Activated effector memory CD4-positive, alpha-beta T cell treated with Interleukin-2 at 50 U/mL for 16 hours (primary cell): ENCODE results near the gene MCRIP2.

Experiments used
- DNase-seq: peaks from one replicate; pipeline ENCODE4 v3.0.0-alpha.2; 2020

The MCRIP2 gene

DNA sequence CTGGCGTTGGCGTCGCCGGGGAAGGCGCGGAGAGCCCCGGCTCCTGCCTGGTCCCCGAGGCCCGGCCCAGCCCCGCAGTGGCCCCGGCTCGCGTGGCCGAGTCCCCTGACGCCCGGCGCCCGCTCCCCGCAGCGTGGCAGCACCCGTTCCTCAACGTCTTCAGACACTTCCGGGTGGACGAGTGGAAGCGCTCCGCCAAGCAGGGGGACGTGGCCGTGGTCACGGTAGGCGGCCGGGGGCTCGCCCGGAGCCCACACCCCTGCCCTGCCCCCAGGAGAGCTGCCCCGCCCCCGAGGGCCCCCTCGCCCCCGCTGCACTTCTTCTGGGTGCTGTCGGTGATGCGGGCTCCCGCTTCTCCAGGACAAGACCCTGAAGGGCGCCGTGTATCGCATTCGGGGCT, 8.0 kb downstream of the MCRIP2 start:
- no peak for DNase-seq

DNA sequence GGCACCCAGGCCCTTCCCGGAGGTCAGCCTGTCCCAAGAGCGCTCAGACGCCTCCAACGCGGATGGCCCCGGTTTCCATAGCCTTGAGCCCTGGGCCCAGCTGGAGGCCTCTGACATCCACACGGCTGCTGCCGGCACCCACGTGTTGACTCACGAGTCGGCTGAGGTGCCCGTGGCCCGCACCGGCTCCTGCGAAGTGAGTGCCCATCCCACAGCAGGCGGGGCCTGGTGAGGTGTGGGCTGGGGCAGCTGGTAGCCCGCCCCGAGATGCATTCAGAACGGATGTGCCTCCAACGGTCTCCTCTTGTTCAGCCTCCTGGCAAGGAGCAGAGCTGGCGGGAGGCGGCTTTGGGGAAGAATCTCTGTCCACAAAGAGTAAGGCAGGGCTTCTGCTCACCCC, 10.2 kb downstream of the MCRIP2 start:
- no peak for DNase-seq

DNA sequence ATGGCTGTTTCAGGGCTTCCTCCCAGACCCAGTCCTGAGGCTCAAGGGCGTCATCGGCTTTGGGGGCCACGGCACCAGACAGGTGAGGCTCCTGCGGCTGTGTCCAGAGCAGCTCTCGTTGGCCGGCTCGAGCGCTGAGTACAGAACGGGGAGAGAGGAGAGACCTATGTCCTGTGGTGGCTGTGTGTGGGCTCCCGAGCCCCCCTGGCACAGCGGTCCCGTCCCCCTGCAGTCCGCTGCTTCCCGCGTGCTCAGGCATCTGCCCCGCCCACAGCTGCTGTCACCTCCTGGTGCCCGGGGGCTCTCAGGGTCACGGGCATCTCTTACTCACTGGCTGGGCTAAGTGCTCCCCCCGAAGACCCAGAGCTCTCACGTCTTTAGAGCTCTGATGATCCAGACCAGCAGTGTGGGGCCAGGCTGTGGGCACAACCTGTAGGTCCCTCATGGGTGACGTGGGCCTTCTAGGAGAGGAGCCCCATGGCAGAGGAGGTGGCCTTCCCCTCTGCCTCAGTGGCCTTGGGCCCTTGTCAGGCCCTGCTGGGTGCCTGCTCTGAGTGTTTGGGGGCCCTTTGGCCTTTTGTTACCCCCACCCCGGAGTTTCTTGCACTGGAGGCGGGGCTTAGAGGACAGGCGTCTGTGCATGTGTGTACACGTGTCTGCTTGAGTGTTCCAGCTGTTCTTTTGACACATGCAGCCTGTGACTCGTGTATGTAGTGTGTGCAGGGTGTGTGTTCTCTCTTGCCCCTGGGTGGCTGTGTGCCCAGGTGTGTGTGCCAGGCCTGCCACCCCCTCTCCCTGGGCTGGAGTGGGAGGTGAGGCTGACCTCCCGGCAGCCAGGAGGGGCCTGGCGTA, 11.1 kb downstream of the MCRIP2 start:
- DNase-seq: no peak

DNA sequence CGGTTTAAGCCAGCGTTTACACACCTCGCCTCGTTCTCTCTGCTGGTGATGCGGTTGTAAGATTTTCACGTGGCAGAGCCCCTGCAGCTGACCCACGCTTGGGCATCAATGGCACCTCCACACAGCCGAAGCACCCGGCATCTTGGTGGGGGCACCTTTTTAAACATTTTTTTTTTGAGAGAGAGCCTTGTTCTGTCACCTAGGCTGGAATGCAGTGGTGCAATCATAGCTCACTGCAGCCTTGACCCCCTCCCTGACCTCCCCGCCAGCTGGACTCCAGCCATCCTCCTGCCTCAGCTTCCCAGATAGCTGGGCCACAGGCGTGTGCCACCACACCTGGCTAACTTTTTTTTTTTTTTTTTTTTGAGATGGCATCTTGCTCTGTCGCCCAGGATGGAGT, 12.4 kb downstream of the MCRIP2 start:
- no peak for DNase-seq

DNA sequence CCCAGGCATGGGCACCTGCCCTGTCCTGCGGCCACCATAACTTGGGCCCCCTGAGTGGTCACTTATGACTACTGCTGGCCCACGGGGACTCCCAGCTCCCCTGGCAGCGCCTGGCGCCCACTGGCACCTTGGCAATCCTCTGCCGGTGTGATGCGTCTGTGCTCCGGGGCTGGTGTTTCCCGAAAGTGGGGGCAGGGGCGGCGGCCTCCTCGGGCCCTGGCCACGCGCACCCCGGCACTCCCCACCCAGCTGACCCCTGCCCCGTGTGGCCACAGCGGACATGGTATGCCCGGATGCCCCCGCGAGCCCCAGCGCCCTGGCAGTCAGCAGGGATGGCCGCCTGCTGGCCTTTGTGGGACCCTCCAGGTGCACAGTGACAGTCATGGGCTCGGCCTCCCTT, 15.9 kb downstream of the MCRIP2 start:
- DNase-seq: no peak

DNA sequence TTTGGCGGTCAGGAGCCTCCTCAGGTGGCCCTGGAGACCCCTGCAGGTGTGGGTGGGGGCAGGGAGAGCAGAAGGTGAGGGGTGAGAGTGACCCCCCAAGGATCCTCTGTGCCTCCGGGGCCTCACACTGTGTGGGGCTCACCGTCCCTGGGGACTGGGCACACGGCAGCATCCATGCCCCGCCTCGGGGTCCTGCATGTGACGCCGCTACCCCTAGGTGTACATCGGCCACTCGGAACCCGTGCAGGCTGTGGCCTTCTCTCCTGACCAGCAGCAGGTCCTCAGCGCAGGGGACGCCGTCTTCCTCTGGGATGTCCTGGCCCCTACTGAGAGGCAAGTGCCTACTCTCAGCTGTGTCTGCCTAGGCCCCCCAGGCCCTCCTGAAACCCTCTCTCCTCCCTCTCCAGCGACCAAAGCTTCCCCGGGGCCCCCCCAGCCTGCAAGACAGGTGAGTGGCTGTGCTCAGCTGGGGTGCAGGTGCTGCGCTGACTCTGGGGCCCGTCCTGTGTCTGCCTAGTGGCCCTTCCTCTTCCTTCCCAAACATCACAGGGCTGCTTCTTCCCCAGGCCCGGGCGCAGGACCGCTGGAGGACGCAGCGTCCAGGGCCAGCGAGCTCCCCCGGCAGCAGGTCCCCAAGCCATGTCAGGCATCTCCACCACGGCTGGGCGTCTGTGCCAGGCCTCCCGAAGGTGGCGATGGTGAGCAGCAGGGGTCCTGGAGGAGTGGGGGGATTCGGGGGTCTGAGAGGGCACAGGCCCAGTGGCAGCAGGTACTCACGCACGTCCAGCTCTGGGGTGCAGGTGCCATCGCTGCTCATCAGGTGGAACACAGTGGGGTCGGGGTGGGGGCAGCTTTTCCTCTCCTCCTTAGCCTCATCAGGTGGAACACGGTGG, 17.3 kb downstream of the MCRIP2 start:
- no peak for DNase-seq

DNA sequence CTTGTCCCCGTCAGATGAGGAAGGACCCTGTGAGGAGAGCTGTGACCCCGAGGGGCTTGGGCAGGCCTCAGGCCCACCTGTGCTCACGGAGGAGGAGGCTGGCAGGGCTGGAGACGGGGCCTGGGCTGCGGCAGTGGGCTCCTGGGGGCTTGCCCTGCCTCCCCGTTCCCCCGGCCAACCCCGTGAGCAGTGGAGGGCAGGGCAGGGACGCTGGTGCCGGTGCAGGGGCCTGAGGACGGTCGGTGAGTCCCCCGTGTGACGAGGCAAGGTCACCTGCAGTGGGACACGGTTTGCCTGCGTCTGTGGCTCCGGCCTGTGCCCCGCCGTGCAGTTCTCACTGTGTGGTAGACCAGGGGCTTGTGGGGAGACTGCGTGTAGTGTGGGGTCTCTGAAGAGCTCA, 18.0 kb downstream of the MCRIP2 start:
- DNase-seq: no peak

DNA sequence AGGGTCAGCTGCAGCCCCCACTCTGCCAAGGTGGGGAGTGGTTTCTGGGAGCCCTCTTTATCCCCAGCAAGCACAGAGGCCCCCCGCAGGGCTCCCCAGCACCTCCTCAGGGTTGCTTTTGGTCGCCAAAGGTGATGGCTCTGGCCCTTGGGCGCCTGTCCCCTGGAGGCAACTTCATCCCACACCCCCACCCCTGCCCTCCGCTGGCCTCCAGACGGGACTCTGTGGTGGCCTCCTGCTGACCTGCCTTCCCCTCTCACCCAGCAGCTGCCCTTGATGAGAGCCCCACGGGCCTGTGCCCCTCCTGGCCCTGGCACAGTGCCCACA, 18.5 kb downstream of the MCRIP2 start:
- DNase-seq: no peak

DNA sequence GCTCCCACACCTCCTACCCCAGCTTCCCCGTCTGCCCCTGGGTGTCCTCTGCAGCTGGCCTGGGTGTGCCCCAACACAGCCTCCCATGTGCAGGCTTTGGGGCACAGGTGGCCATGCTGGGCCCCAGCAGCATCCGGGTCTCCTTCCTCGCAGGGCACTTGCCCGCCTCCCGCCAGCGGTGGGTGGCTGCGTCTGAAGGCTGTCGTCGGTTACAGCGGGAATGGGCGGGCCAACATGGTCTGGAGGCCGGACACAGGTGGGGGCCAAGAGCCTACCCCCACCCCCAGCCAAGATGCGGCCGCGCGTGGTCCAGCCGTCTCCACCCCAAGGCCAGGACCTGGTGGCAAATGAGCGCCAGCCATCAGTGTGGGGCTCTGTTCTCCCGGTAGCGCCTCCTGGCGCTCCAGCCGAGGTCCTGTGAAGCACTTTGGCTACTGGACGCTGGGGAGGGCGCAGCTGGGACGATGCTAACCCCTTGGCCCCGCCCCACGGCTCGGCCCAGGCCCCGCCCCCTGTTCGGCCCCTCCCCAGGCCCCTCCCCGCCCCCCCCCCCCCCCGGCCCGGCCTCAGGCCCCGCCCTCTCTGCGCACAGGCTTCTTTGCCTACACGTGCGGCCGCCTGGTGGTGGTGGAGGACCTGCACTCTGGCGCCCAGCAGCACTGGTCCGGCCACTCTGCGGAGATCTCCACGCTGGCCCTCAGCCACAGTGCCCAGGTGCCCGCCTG, 19.0 kb downstream of the MCRIP2 start:
- peak; percentile 34 for DNase-seq

DNA sequence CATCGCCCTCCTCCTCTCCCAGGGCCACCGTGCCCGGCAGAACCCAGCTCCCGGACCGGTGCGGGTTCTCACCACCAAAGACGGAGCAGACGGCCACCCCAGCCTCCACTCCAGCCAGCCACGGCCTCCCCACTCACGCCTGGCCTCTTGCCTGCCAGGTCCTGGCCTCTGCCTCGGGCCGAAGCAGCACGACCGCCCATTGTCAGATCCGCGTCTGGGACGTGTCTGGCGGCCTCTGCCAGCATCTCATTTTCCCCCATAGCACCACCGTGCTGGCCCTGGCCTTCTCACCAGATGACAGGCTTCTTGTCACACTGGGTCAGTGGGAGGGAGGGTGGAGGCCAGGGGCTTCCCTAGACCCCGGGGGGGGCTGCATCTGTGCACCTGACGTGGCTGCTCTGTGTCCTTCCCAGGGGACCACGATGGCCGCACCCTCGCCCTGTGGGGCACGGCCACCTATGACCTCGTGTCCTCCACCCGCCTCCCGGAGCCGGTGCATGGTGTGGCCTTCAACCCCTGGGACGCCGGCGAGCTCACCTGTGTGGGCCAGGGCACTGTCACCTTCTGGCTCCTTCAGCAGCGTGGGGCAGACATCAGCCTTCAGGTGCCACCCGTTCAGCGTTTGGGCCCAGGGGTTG, 19.7 kb downstream of the MCRIP2 start:
- DNase-seq: no peak

DNA sequence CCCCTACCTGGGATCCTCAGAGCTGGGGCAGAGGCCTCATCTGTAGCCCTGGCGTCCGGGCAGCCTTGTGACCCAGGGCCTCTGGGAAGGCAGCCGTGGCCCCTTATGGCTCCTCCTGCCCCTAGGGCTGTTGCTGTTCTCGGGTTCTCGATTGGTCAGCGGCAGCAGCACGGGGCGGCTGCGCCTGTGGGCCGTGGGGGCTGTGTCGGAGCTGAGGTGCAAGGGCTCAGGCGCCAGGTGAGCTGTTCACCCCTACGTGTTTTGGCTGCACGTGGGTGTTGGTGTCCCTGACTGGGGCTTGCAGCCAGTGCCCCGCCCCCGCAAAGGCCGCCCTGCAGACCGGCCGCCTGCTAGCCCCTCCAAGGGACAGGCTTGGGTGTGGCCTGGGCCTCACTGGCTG, 20.5 kb downstream of the MCRIP2 start:
- no peak for DNase-seq

DNA sequence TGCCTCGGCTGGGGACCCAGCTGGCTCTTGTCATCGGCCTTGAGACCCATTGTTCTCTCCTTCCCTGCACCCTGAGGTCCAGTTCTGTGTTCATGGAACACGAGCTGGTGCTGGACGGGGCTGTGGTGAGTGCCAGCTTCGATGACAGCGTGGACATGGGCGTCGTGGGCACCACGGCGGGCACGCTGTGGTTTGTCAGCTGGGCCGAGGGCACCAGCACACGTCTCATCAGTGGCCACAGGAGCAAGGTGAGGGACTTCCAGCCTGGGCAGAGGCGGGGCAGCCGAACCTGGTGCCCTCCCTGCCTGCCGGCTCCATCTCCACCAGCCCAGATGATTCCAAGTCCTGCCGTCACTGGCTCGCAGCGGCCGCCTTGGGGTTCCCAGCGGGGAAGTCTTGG, 21.0 kb downstream of the MCRIP2 start:
- no peak for DNase-seq

DNA sequence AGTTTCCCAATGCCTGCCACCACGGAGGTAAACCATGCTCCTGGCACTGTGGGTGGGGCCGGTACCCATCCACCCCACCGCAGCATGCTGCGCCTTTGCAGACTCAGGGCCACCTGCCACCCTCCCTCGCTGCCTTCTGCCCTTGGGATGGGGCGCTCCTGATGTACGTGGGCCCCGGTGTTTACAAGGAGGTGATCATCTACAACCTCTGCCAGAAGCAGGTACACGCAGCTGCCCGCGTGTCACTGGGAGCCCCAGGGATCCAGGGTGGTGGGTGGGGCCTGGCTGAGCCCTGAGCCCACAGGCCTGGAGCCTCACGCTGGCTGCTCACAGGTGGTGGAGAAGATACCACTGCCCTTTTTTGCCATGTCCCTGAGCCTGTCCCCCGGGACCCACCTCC, 24.9 kb downstream of the MCRIP2 start:
- no peak for DNase-seq

DNA sequence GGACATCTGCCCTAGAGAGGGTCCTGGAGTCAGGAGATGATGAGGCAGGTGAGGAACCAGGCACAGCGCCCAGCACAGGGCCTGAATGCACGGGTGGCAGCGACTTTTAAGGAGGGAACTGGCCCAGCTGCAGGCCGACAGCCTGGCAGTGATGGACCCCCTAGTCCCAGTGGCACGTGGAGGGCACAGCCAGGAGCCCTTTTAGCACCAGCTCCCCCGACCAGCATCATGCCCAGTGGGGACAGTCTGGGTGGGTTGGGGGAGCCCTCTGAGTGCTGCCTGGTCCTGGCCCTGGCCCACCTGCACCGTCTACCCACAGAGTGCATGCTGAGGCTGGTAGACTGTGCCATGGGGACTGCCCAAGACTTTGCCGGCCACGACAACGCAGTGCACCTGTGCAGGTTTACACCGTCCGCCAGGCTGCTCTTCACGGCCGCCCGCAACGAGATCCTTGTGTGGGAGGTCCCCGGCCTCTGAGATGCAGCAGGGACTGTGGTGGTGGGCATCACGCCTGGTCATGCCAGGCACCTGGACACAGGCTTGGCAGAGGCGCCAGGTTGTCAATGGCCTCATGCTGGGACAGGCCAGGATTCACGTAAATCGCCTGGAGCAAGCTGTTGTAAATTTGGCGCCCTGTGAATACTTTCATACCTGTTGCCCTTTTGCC, 25.6 kb downstream of the MCRIP2 start:
- DNase-seq: no peak

DNA sequence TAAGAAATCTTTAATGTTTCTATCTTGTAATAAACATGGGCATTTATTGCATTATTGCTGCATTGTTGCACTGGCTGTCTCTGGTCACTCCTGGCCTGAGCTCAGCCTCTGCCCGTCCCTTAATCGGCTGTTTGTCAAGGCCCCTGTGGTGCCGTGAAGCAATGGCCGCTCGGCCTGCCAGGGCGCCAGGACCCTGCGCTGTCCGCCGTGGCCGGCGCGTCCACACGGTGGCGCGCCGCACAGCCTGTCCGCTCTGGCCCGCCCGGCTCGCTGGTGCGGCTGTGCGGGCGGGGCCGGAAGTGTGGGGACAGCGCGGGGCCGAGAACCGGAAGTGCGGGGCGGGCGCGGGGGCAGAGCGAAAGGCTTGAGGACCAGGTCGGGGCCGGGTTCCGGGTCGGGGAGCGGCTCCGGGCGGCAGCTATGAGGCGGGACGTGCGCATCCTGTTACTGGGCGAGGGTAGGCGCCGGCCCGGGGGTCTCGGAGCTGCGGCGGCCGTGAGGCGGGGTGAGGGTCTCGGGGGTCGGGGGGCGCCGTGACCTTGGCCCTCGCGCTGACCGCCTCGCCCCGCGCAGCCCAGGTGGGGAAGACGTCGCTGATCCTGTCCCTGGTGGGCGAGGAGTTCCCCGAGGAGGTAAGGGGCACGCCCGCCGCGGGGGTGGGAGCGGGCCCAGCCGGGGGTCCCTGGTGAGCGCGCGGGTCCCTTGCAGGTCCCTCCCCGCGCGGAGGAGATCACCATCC, 26.3 kb downstream of the MCRIP2 start, which contains the start of gene RHOT2:
Gene RHOT2 (plus strand): TSS at position 353 of the 739 bp plus-strand sequence. CDS start 68 bp downstream, at position 421.
- peak; percentile 91 for DNase-seq

DNA sequence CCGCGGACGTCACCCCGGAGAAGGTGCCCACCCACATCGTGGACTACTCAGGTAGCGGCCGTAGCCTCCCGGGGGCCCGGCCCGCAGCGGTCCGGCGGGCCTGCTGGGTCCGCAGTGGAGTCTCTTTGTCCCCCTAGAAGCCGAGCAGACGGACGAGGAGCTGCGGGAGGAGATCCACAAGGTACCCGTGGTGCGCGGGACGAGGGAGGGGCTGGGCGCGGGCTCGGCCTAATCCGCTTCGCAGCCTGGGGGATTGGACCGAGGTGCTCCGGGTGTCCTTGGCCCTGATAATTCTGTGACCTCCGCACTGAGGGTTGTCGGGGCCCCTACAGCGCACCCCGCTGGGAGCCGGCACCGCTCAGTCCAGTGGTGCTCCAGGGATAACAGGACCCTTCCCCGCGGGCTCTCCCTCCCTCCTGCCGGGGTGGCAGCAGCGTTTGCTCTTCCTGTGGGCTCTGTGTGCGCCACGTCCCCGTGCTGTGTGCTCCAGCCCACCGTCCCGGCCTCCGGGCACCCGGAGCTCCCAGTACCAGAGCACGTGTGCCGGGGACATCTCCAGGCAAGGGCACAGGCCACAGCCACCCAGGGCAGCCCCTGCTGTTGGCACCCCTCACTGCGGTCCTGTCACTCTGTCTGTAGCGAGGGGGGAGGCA, 27.0 kb downstream of the MCRIP2 start:
- DNase-seq: no peak

DNA sequence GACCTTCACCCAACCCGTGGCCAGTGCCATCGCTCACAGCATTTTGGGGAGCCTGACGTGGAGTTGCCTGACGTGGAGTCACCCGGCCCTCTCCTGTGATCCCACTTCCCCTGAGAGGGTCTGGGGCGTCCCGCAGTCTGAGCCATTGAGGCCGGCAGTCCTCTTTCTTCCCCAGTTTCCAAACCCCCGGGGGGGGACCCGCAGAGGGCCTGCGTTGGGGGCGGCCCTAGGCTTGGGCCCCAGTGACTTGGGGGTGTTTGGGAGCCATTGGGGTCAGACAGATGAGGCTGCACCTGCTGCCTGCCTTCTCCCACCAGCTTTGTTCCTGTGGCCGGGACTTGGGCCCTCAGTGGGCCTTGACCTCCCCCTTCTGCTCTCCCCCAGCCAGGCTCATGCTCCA, 28.0 kb downstream of the MCRIP2 start:
- no peak for DNase-seq

DNA sequence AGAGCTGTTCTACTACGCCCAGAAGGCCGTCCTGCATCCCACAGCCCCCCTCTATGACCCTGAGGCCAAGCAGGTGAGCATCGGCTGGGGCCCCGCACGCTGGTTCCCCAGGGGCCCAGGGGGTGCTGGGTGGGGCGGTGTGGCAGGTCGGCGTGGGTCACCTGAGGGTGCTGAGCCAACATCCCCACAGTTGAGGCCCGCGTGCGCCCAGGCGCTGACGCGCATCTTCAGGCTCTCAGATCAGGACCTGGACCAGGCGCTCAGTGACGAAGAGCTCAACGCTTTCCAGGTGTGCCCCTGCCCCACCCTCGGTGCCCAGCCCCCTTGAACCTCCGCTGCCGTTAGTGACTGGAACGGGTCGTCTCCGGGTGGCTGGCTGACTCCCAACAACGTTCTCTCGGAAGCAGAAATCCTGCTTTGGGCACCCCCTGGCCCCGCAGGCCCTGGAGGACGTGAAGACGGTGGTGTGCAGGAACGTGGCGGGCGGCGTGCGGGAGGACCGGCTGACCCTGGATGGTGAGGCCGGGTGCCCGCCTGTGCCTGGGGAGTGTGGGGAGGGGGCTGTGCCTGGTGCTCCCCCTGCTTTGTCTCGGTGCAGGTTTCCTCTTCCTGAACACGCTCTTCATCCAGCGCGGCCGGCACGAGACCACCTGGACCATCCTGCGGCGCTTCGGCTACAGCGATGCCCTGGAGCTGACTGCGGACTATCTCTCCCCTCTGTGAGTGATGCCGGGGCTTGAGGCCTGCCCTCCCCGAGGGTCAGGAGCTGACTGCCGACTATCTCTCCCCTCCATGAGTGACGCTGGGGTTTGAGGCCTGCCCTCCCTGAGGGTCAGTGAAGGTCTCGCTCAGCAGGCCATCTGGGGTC, 29.1 kb downstream of the MCRIP2 start:
- no peak for DNase-seq

DNA sequence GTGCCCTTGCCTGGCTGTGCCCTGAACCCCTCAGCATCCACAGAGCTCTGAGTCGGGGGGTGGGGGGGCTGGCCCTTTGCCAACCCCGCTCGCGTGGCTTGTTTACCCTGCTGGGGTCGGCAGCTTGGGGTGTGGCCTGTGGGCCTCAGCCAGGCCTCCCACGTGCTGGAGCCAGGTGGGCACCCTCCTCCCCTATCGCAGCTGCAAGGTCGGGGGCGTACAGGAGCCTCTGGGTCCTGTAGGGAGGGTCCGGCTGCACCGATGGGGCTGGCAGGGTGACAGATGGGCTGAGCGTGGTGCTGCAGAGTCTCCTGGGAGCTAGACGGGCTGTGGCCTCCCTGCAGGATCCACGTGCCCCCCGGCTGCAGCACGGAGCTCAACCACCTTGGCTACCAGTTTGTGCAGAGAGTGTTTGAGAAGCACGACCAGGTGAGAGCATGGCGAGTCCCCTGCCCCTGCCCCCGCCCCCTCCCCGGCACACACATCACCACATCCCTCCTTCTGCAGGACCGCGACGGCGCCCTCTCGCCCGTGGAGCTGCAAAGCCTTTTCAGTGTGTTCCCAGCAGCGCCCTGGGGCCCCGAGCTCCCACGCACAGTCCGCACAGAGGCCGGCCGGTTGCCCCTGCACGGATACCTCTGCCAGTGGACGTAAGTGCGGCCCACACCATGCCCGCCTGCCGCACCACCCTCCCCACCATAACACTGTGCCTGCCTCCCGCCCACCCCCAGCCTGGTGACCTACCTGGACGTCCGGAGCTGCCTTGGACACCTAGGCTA, 29.9 kb downstream of the MCRIP2 start:
- DNase-seq: no peak
